Gastrocnemius medialis (tissue), 4 donors: ENCODE data around the gene TIGD7. TPM values are rescaled to one million over a fixed set of nuclear protein-coding genes. Genes with fewer than 3 reads are reported as not detected.

ENCODE experiments used
- ATAC-seq, 2 donors: fragments of 150-250 bp; one replicate each; pipeline ENCODE4 v1.9.1; 2016
- DNase-seq, 2 donors: peaks; one replicate each; pipeline ENCODE4 v3.0.0-alpha.2; 2019
- H3K27ac ChIP-seq, 4 donors: fragments of 200-600 bp; sonication (generic); 1 replicate in 1 of 4; 2 replicates in 3 of 4; pipeline ENCODE4 v1.5.1; 2016 to 2018; ENCODE audit warnings: mild to moderate bottlenecking in 2 of 4, moderate library complexity in 1 of 4
- H3K27me3 ChIP-seq, 3 donors: fragments of 200-600 bp; sonication (generic) in 2 of 3; 1 replicate in 1 of 3; 2 replicates in 2 of 3; pipeline versions ENCODE4 v1.5.1 to v1.6.0; 2016 to 2019; ENCODE audit warnings: mild to moderate bottlenecking in 1 of 3, moderate library complexity in 1 of 3
- H3K36me3 ChIP-seq, 2 donors: fragments of 200-600 bp; sonication (generic) in 1 of 2; one replicate each; pipeline ENCODE4 v1.5.1; 2017 to 2018
- H3K4me1 ChIP-seq, 2 donors: fragments of 200-600 bp; sonication (generic) in 1 of 2; one replicate each; pipeline ENCODE4 v1.5.1; 2016 to 2017; ENCODE audit warnings: mild to moderate bottlenecking in 2 of 2
- H3K4me3 ChIP-seq, 4 donors: fragments of 200-600 bp; sonication (generic) in 3 of 4; 1 replicate in 1 of 4; 2 replicates in 3 of 4; pipeline ENCODE4 v1.5.1; 2016 to 2019; ENCODE audit warnings: mild to moderate bottlenecking in 2 of 4
- H3K9me3 ChIP-seq, 3 donors: fragments of 200-600 bp; sonication (generic) in 2 of 3; 1 replicate in 1 of 3; 2 replicates in 2 of 3; pipeline ENCODE4 v1.5.1; 2016 to 2019
- CTCF ChIP-seq, 5 experiments: fragments of 450-650 bp in 3 of 5; fragments of 200-600 bp in 2 of 5; sonication (generic) in 2 of 5; IDR thresholded peaks in 4 of 5; conservative IDR thresholded peaks in 1 of 5; 1 replicate in 4 of 5; 2 replicates in 1 of 5; pipeline ENCODE4 v1.5.1; 2016 to 2019; ENCODE audit warnings: antibody characterized with exemption in 5 of 5, mild to moderate bottlenecking in 3 of 5, moderate library complexity in 3 of 5
- POLR2A ChIP-seq, 2 donors: fragments of 450-650 bp; IDR thresholded peaks; one replicate each; pipeline ENCODE4 v1.6.1; 2017; ENCODE audit warnings: antibody characterized with exemption in 2 of 2, mild to moderate bottlenecking in 2 of 2, moderate library complexity in 2 of 2
- in situ Hi-C, 4 donors: fragments of 200-750 bp; cut with MboI; loops; one replicate each; pipeline versions ENCODE4 v1.15.0 to v1.8.0; 2017; ENCODE audit warnings: low sequenced_read_pairs in 4 of 4
- intact Hi-C: fragments of 100-400 bp; cut with DNase I; formaldehyde crosslinking; loops from one replicate; pipeline ENCODE4 v1.15.1; 2023; ENCODE audit warnings: low total_unique reads
- total RNA-seq, 4 donors: library from RNA; depleted of rRNA; stranded (reverse); fragments of >200 nt; gene quantifications; one replicate each; pipeline versions ENCODE4 v1.1.0 to v1.2.3, GENCODE V29; 2016

Gene TIGD7
- total RNA-seq, 4 donors from 2014 or later: 2.5 to 8.1 (median 4.4) TPM

DNA sequence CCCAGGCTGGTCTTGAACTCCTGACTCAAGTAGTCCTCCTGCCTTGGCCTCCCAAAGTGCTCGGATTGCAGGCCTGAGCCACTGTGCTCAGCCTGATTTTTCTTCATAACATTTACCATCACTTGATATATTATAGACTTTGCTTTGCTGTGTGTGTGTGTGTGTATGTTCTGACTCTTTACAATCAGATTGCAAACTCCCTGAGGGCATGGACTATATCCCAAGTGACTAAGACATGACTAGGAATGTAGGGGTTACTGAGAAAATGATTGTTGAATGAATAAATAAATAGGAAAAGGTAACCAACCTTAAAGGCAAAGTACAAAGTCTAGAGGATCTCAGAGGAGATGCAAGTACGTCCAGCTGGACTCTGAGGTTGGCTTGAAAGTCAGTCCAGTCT is 40.8 kb upstream of the TIGD7 start:
- intact Hi-C loops (no loop called here), in situ Hi-C loops (no loop called here)
- no peaks in the 10 kb centered on the region for H3K4me1 ChIP-seq
- no peak overlapping the region for H3K27ac ChIP-seq
- no peaks in the 10 kb centered on the region for H3K9me3 ChIP-seq
- ATAC-seq: no peak
- H3K36me3 ChIP-seq: no peaks in the 10 kb centered on the region
- TF ChIP-seq CTCF (IDR thresholded peaks at IDR 0.05 in 4 of 5, conservative IDR thresholded peaks at IDR 0.05 in 1 of 5) (no peak), POLR2A (IDR thresholded peaks at IDR 0.05) (no peak)
- DNase-seq: no peak
- H3K27me3 ChIP-seq: no peaks in the 10 kb centered on the region
- no peak overlapping the region for H3K4me3 ChIP-seq

DNA sequence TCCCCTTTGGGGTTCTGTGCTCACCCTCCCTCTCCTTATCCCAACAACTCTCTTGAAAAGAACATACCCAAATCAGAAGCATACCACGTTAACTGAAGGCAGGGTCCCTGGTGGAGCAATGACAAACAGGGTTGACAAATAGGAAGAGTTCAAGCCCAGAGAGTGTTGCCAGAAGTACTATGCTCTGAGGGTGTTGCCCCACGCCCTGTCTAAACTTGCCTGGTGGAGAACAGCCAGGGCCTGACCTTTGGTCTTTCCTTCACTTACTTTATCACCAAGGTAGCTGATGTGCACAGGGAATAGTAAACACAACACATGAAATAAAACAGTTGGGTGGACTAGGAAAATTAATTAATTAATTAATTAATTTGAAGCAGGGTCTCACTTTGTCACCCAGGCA is 23.4 kb upstream of the TIGD7 start:
- Histone ChIP-seq H3K27ac (no peak overlapping the region), H3K27me3 (no peaks in the 10 kb centered on the region), H3K9me3 (peaks cover 0 to 3% (median 0%) of the 10 kb centered on the region in 3 donors), H3K36me3 (no peaks in the 10 kb centered on the region), H3K4me1 (no peaks in the 10 kb centered on the region), H3K4me3 (no peak overlapping the region)
- no peak for DNase-seq
- in situ Hi-C loops (no loop called here), intact Hi-C loops (no loop called here)
- ATAC-seq: no peak
- TF ChIP-seq CTCF (IDR thresholded peaks at IDR 0.05 in 4 of 5, conservative IDR thresholded peaks at IDR 0.05 in 1 of 5): no peak
- TF ChIP-seq POLR2A (IDR thresholded peaks at IDR 0.05): no peak

- Histone ChIP-seq H3K4me1 (no peaks in the 10 kb centered on the region), H3K9me3 (peaks cover 0 to 3% (median 0%) of the 10 kb centered on the region in 3 donors), H3K27ac (no peak overlapping the region), H3K4me3 (no peak overlapping the region), H3K27me3 (no peaks in the 10 kb centered on the region), H3K36me3 (no peaks in the 10 kb centered on the region)
- no peak for DNase-seq
- ATAC-seq: no peak
- no peak for TF ChIP-seq POLR2A (IDR thresholded peaks at IDR 0.05)
- no peak for TF ChIP-seq CTCF (IDR thresholded peaks at IDR 0.05 in 4 of 5, conservative IDR thresholded peaks at IDR 0.05 in 1 of 5)
- intact Hi-C loops: no loop called here
- in situ Hi-C loops: no loop called here
Measured at GRCh38 chr16:3328104-3328503, 22.9 kb upstream of the TIGD7 start.

DNA sequence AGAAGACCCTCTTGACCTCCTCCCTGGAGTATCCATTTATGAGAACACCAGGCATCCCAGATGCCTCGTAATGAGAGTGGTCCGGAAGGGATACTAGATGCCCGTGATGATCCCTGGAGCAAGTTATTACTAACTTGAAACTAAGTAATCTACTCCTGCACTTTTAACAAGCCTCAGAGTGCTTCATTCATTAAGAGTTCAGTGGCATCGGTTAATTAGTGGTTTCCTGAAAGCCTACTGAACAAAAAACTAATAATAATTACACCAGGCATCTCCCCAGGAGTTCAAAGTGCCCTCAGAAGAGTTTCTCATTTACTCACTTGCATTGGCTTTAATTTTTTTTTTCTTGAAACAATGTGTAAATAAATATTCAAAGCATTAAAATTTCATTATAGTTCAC is 22.3 kb upstream of the TIGD7 start:
- TF ChIP-seq POLR2A (IDR thresholded peaks at IDR 0.05) (no peak), CTCF (IDR thresholded peaks at IDR 0.05 in 4 of 5, conservative IDR thresholded peaks at IDR 0.05 in 1 of 5) (no peak)
- Histone ChIP-seq H3K4me3 (no peak overlapping the region), H3K27ac (no peak overlapping the region), H3K4me1 (no peaks in the 10 kb centered on the region), H3K27me3 (no peaks in the 10 kb centered on the region), H3K36me3 (no peaks in the 10 kb centered on the region), H3K9me3 (peaks cover 0 to 6% (median 0%) of the 10 kb centered on the region in 3 donors)
- intact Hi-C loops: no loop called here
- ATAC-seq (no peak), DNase-seq (no peak)
- in situ Hi-C loops: no loop called here

GRCh38 chr16:3321816-3322215 is 16.6 kb upstream of the TIGD7 start:
- H3K27me3 ChIP-seq: peaks cover 0 to 7% (median 0%) of the 10 kb centered on the region in 3 donors
- ATAC-seq (no peak), DNase-seq (no peak)
- H3K4me1 ChIP-seq: no peaks in the 10 kb centered on the region
- H3K4me3 ChIP-seq: peak overlapping the region in 1 of 4 donors; percentile 6
- in situ Hi-C loops: loop anchor here in 1 of 4 donors (5.0 kb wide), 1 partner anchor 105 kb away; no protein-coding TSS in a partner anchor
- peaks cover 17 to 29% of the 10 kb centered on the region in 2 donors for H3K36me3 ChIP-seq
- no peak overlapping the region for H3K27ac ChIP-seq
- TF ChIP-seq CTCF (IDR thresholded peaks at IDR 0.05 in 4 of 5, conservative IDR thresholded peaks at IDR 0.05 in 1 of 5) (no peak), POLR2A (IDR thresholded peaks at IDR 0.05) (no peak)
- intact Hi-C loops: no loop called here
- peaks cover 17 to 57% (median 50%) of the 10 kb centered on the region in 3 donors for H3K9me3 ChIP-seq
